HG03469 (cell line): Measurements from ENCODE around the gene GPATCH8.
A peak's percentile ranks its signal among the peaks of the same experiment; 100 is the strongest.

Source experiments
- ATAC-seq: cut with Tn5 transposase; IDR thresholded peaks from one replicate; pipeline ENCODE4 v1.9.1; 2021; ENCODE audit warnings: mild to moderate bottlenecking, moderate library complexity, moderate number of reproducible peaks; ENCODE audit not compliant: unreplicated experiment

Gene GPATCH8

GRCh38 chr17:44359458-44360143 is 143.6 kb downstream of the GPATCH8 start:
- no peak for ATAC-seq

- ATAC-seq = no peak
Observed at GRCh38 chr17:44359006-44359405, 144.2 kb downstream of the GPATCH8 start.

GRCh38 chr17:44358066-44358465 is 145.1 kb downstream of the GPATCH8 start:
- no peak for ATAC-seq

GRCh38 chr17:44356241-44356640 is 147.0 kb downstream of the GPATCH8 start:
- ATAC-seq = no peak

- ATAC-seq = no peak
Observed at GRCh38 chr17:44355642-44356099, 147.5 kb downstream of the GPATCH8 start.

GRCh38 chr17:44354582-44355561 is 148.3 kb downstream of the GPATCH8 start:
- ATAC-seq = no peak

GRCh38 chr17:44353672-44354331 is 149.4 kb downstream of the GPATCH8 start:
- no peak for ATAC-seq

GRCh38 chr17:44352828-44353671 is 150.2 kb downstream of the GPATCH8 start:
- no peak for ATAC-seq

- no peak for ATAC-seq
Observed at GRCh38 chr17:44351961-44352827, 151.0 kb downstream of the GPATCH8 start.

GRCh38 chr17:44351464-44351863 is 151.7 kb downstream of the GPATCH8 start:
- no peak for ATAC-seq

GRCh38 chr17:44350733-44351226 is 152.4 kb downstream of the GPATCH8 start:
- no peak for ATAC-seq

- ATAC-seq = no peak
Observed at GRCh38 chr17:44349553-44350070, 153.6 kb downstream of the GPATCH8 start.

- ATAC-seq = no peak
Observed at GRCh38 chr17:44348988-44349364, 154.2 kb downstream of the GPATCH8 start.

- peak; percentile 30 for ATAC-seq
Observed at GRCh38 chr17:44348234-44348987, 154.8 kb downstream of the GPATCH8 start.
